ENCODE results near the gene HEPACAM. TPM values are rescaled to one million over a fixed set of nuclear protein-coding genes. Genes with fewer than 3 reads are reported as not detected.
A peak's percentile ranks its signal among the peaks of the same experiment; 100 is the strongest.

Gene HEPACAM, protein sequence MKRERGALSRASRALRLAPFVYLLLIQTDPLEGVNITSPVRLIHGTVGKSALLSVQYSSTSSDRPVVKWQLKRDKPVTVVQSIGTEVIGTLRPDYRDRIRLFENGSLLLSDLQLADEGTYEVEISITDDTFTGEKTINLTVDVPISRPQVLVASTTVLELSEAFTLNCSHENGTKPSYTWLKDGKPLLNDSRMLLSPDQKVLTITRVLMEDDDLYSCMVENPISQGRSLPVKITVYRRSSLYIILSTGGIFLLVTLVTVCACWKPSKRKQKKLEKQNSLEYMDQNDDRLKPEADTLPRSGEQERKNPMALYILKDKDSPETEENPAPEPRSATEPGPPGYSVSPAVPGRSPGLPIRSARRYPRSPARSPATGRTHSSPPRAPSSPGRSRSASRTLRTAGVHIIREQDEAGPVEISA
- under 1 TPM in 1 of 6 donors, not detected in 5; 0.14 TPM for total RNA-seq

DNA sequence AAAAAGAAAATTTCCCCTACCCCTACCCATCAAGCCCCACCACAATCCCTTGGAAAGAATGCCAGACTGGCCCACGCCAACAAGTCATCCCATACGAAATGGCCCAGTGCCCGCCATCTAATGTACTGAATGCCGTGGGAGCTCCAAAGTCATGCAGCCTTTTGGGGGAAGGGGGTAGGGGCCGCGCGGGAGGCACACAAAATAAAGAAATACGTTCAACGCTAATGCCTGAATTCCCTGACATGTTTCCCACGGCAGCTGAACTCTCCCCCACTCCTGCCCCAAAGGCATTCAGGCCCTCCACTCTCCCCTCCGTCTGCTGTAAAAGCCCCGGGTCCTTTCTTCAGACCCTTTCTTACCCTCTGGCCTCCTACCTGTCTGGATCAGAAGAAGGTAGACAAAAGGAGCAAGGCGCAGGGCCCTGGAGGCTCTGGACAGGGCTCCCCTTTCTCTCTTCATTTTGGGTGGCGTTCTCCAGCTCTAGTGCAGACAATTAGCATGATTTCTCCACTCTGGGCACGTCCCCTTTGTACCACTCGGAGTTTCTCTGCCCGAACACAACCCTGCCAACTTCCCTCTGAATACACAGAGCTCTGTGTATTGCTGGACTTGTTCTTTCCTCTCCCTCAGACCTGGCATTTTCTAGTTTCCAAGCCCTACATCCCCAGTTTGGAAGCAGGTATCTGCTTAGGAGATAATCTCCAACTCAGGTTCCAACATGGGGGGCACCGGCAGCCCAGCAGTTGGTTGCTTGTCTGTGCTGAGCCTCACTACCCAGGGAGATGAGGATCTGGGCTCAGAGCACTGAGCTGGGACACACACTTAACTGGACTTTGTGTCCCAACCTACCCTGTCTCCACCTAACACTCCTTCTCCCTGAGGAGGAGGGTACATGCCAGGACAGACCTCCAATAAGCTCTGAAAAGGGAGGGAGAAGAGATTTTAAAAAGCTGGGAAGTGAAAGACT, at the start of gene HEPACAM:
HEPACAM (minus strand) TSS at position 500 of the 967 bp plus-strand sequence; CDS start at position 459, 41 bp downstream.
- 88 to 89% methylated on average over 18 of the region's 18 CpGs for WGBS, 2 donors
- peak in 1 of 2 donors; percentile 5 for DNase-seq
- Histone ChIP-seq H3K4me3 (no peak within 1 kb of the TSS), H3K9me3 (no peaks in the 10 kb centered on the region), H3K27me3 (no peaks in the 10 kb centered on the region), H3K36me3 (no peaks in the 10 kb centered on the region), H3K27ac (no peak within 1 kb of the TSS), H3K4me1 (peaks cover 0 to 8% (median 0%) of the 10 kb centered on the region in 4 donors)
- no peak for ATAC-seq (ENCODE audit: low FRiP score in 2 of 2)
- TF ChIP-seq EP300 (IDR thresholded peaks at IDR 0.05), result no peak
- no peak for TF ChIP-seq POLR2AphosphoS5 (IDR thresholded peaks at IDR 0.05)
- TF ChIP-seq, protein P1, sequence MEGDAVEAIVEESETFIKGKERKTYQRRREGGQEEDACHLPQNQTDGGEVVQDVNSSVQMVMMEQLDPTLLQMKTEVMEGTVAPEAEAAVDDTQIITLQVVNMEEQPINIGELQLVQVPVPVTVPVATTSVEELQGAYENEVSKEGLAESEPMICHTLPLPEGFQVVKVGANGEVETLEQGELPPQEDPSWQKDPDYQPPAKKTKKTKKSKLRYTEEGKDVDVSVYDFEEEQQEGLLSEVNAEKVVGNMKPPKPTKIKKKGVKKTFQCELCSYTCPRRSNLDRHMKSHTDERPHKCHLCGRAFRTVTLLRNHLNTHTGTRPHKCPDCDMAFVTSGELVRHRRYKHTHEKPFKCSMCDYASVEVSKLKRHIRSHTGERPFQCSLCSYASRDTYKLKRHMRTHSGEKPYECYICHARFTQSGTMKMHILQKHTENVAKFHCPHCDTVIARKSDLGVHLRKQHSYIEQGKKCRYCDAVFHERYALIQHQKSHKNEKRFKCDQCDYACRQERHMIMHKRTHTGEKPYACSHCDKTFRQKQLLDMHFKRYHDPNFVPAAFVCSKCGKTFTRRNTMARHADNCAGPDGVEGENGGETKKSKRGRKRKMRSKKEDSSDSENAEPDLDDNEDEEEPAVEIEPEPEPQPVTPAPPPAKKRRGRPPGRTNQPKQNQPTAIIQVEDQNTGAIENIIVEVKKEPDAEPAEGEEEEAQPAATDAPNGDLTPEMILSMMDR (IDR thresholded peaks at IDR 0.05), result no peak
- no peak for TF ChIP-seq POLR2A (IDR thresholded peaks at IDR 0.05)

DNA sequence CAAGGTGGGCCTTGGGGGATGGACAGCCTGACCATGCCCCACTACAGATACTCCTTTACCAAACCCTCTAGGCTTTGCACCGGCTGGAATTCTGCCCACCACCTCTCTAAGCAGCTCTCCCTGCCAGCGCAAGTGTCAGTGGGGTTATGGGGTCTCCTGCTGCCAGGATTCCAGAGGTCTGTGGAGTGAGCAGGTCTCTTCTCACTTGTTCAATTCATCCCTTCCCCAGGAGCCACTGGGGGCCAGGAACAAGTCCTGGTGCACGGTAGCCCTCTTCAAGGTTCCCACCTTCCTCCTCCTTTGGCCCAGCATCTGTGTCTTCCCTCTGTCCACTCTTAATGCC, 48.6 kb upstream of the HEPACAM start:
- TF ChIP-seq POLR2AphosphoS5 (IDR thresholded peaks at IDR 0.05) (no peak), EP300 (IDR thresholded peaks at IDR 0.05) (no peak), POLR2A (IDR thresholded peaks at IDR 0.05) (no peak)
- TF ChIP-seq, protein P1 (IDR thresholded peaks at IDR 0.05), result no peak
- H3K4me1 ChIP-seq, result no peaks in the 10 kb centered on the region
- peaks cover 0 to 16% (median 6%) of the 10 kb centered on the region in 4 donors for H3K9me3 ChIP-seq
- ATAC-seq (ENCODE audit: low FRiP score in 2 of 2) (no peak), DNase-seq (no peak)
- no peak overlapping the region for H3K27ac ChIP-seq
- H3K27me3 ChIP-seq, result no peaks in the 10 kb centered on the region
- H3K4me3 ChIP-seq, result no peak overlapping the region
- no peaks in the 10 kb centered on the region for H3K36me3 ChIP-seq
- WGBS, 2 donors, result 88 to 100% methylated on average over 1 to 3 of the region's 3 CpGs

DNA sequence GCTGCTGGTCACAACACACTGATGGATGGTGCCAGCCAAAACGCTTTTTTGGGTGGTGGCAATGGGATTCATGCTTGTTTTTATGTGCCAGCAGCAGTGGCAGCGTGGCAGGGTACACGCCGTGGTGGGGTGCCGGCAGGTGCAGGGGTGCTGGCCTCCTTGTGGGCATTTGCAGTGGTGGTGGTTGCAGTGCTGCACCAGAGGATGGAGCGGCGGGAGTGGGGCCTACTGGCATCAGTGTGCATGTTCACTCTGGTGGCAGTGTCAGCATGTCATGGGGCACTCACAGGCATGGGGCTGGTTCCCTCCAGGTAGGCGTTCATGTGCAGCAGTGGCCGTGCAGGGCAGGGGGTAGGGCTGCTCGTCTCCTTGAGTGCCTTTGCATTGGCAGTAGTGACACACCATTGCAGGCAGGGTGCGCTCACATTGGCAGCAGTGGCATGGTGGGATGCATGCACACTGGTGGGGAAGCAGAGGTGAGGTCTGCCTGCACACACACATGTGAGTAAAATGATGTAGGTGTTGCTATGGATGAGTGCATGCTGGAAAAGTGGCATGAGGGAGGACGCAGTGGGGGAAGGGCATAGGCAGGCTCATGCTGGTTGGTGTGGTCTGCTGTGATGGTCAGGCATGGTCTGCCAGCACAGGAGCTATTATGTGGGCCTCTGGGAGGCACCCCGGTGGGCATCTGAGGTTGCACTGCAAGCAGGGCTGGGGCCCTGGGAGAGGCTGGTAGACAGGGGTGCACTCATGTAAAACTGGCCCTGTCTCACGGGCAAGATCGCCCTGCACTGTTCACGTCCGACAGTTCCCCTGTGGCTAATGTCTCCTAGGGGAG, 48.0 kb upstream of the HEPACAM start:
- Histone ChIP-seq H3K27ac (no peak overlapping the region), H3K4me1 (no peaks in the 10 kb centered on the region), H3K36me3 (no peaks in the 10 kb centered on the region), H3K9me3 (peaks cover 0 to 16% (median 7%) of the 10 kb centered on the region in 4 donors), H3K27me3 (no peaks in the 10 kb centered on the region), H3K4me3 (no peak overlapping the region)
- TF ChIP-seq EP300 (IDR thresholded peaks at IDR 0.05), result no peak
- TF ChIP-seq POLR2A (IDR thresholded peaks at IDR 0.05), result no peak
- TF ChIP-seq POLR2AphosphoS5 (IDR thresholded peaks at IDR 0.05), result no peak
- TF ChIP-seq, protein P1 (IDR thresholded peaks at IDR 0.05), result no peak
- WGBS, 2 donors, result 83 to 94% methylated on average over 10 to 17 of the region's 17 CpGs
- ATAC-seq (ENCODE audit: low FRiP score in 2 of 2) (no peak), DNase-seq (peak in 1 of 2 donors; percentile 54)

DNA sequence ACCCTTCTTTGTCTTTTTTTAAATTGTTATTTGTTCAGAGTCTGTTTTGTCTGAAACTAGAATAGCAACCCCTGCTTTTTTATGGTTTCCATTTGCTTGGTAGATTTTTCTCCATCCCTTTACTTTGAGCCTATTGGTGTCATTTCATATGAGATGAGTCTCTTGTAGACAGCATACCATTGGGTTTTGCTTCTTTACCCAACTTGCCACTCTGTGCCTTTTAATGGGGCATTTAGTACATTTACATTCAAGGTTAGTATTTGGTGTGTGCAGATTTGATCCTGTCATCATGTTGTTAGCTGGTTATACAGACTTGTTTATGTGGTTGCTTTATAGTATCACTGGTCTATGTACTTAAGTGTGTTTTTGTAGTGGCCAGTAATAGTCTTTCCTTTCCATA, 46.2 kb upstream of the HEPACAM start:
- H3K36me3 ChIP-seq, result no peaks in the 10 kb centered on the region
- ATAC-seq (ENCODE audit: low FRiP score in 2 of 2), result no peak

More for the DNA sequence above, 46.2 kb upstream of the HEPACAM start:
- no peak for DNase-seq
- no peaks in the 10 kb centered on the region for H3K4me1 ChIP-seq
- no peak for TF ChIP-seq POLR2A (IDR thresholded peaks at IDR 0.05)
- TF ChIP-seq EP300 (IDR thresholded peaks at IDR 0.05), result no peak
- no peak for TF ChIP-seq POLR2AphosphoS5 (IDR thresholded peaks at IDR 0.05)
- TF ChIP-seq, protein P1 (IDR thresholded peaks at IDR 0.05), result no peak
- H3K9me3 ChIP-seq, result peaks cover 0 to 16% (median 7%) of the 10 kb centered on the region in 4 donors
- H3K27ac ChIP-seq, result no peak overlapping the region
- no peak overlapping the region for H3K4me3 ChIP-seq
- no peaks in the 10 kb centered on the region for H3K27me3 ChIP-seq

All from upper lobe of left lung (tissue), 6 donors.